Measurements from ENCODE around the gene ARHGAP15.

- TF ChIP-seq CTCF (IDR thresholded peaks at IDR 0.05; ENCODE audit: insufficient read depth, low read length, poor library complexity, severe bottlenecking), result no peak
- no peak for TF ChIP-seq EZH2phosphoT487 (conservative IDR thresholded peaks at IDR 0.05; ENCODE audit: low read length)
These were observed 345.4 kb downstream of the ARHGAP15 start for GRCh38 chr2:143474586-143474985.

Data from SU-DHL-6 (cell line).